Fibroblast of pulmonary artery (primary cell): ENCODE data around the gene PPA2.

Experiments
- DNase-seq: peaks from one replicate; pipeline ENCODE4 v3.0.0-alpha.2; 2010; ENCODE audit warnings: low read depth
- H3K4me3 ChIP-seq: replicated peaks from 2 replicates; pipeline ENCODE4 v1.5.1; 2011; ENCODE audit warnings: low read depth, mild to moderate bottlenecking, control low read depth, low read length, moderate library complexity
- CTCF ChIP-seq: IDR thresholded peaks from 2 replicates; pipeline ENCODE4 v1.5.1; 2011; ENCODE audit warnings: mild to moderate bottlenecking, control low read depth, low read length, inconsistent platforms; ENCODE audit errors: missing control alignments

The PPA2 gene

GRCh38 chr4:105374071-105374470 is 99.8 kb downstream of the PPA2 start:
- no peak overlapping the region for H3K4me3 ChIP-seq
- no peak for TF ChIP-seq CTCF

GRCh38 chr4:105373324-105373723 is 100.5 kb downstream of the PPA2 start:
- H3K4me3 ChIP-seq = no peak overlapping the region
- no peak for TF ChIP-seq CTCF
- DNase-seq = no peak

More at GRCh38 chr4:105374071-105374470, 99.8 kb downstream of the PPA2 start:
- no peak for DNase-seq

- peak; percentile 23 for DNase-seq
- no peak for TF ChIP-seq CTCF
- H3K4me3 ChIP-seq = no peak overlapping the region
These were observed 103.9 kb downstream of the PPA2 start for GRCh38 chr4:105369988-105370387.

- no peak overlapping the region for H3K4me3 ChIP-seq
- no peak for DNase-seq
- no peak for TF ChIP-seq CTCF
These were observed 112.8 kb downstream of the PPA2 start for GRCh38 chr4:105361053-105361452.

- no peak for DNase-seq
- TF ChIP-seq CTCF = no peak
- no peak overlapping the region for H3K4me3 ChIP-seq
These were observed 116.4 kb downstream of the PPA2 start for GRCh38 chr4:105357258-105357980.

GRCh38 chr4:105356194-105356593 is 117.7 kb downstream of the PPA2 start:
- TF ChIP-seq CTCF = no peak
- no peak overlapping the region for H3K4me3 ChIP-seq
- DNase-seq = no peak

GRCh38 chr4:105352826-105353225 is 121.0 kb downstream of the PPA2 start:
- DNase-seq = peak; percentile 4
- H3K4me3 ChIP-seq = no peak overlapping the region
- no peak for TF ChIP-seq CTCF
